Liver (tissue), 9 donors: ENCODE results near the gene RBM18. TPM values are rescaled to one million over a fixed set of nuclear protein-coding genes. Genes with fewer than 3 reads are reported as not detected.

Experiments
- DNase-seq: peaks from one replicate; pipeline ENCODE4 v3.0.0-alpha.2; 2017; ENCODE audit warnings: low spot score
- H3K27ac ChIP-seq, 2 donors: one replicate each; pipeline ENCODE4 v1.7.0; 2013; ENCODE audit warnings: inconsistent platforms in 2 of 2, low read length in 2 of 2, control low read depth in 1 of 2, low read depth in 1 of 2, mild to moderate bottlenecking in 1 of 2
- H3K27me3 ChIP-seq, 4 donors: one replicate each; pipeline versions ENCODE4 v1.6.1 to v1.7.0; 2013; ENCODE audit warnings: low read length in 3 of 4, inconsistent platforms in 1 of 4, mild to moderate bottlenecking in 1 of 4, moderate library complexity in 1 of 4; ENCODE audit not compliant: control insufficient read depth in 4 of 4, insufficient read depth in 4 of 4
- H3K36me3 ChIP-seq, 4 donors: one replicate each; pipeline versions ENCODE4 v1.6.1 to v1.7.0; 2013; ENCODE audit warnings: low read length in 3 of 4, mild to moderate bottlenecking in 3 of 4, low read depth in 1 of 4, moderate library complexity in 1 of 4; ENCODE audit not compliant: control insufficient read depth in 4 of 4, insufficient read depth in 3 of 4
- H3K4me1 ChIP-seq, 4 donors: one replicate each; pipeline versions ENCODE4 v1.6.1 to v1.7.0; 2013; ENCODE audit warnings: low read length in 3 of 4, mild to moderate bottlenecking in 3 of 4, moderate library complexity in 1 of 4; ENCODE audit not compliant: control insufficient read depth in 4 of 4, insufficient read depth in 4 of 4
- H3K4me3 ChIP-seq, 3 donors: one replicate each; pipeline versions ENCODE4 v1.6.1 to v1.7.0; 2013; ENCODE audit warnings: low read length in 3 of 3, control low read depth in 1 of 3, low read depth in 1 of 3, mild to moderate bottlenecking in 1 of 3
- H3K9ac ChIP-seq, 2 donors: one replicate each; pipeline ENCODE4 v1.7.0; 2013; ENCODE audit warnings: low read length in 2 of 2, mild to moderate bottlenecking in 2 of 2, moderate library complexity in 2 of 2, control low read depth in 1 of 2, low read depth in 1 of 2
- H3K9me3 ChIP-seq, 4 donors: one replicate each; pipeline versions ENCODE4 v1.6.1 to v1.7.0; 2013; ENCODE audit warnings: low read length in 3 of 4; ENCODE audit not compliant: control insufficient read depth in 4 of 4
- ATF3 ChIP-seq: IDR thresholded peaks from 2 replicates; pipeline ENCODE4 v1.6.1; 2016; ENCODE audit warnings: antibody characterized with exemption
- CTCF ChIP-seq: fragments of 150-350 bp; IDR thresholded peaks from 2 replicates; pipeline ENCODE4 v1.5.1; 2017; ENCODE audit warnings: improper control_type of control experiment, low read depth, low read length; ENCODE audit not compliant: missing input control
- EGR1 ChIP-seq, 2 donors: IDR thresholded peaks; 2 replicates each; pipeline ENCODE4 v1.6.1; 2016 to 2018; ENCODE audit warnings: antibody characterized with exemption in 2 of 2, low read depth in 2 of 2
- FOXA1 ChIP-seq: IDR thresholded peaks from 2 replicates; pipeline ENCODE4 v1.6.1; 2016; ENCODE audit warnings: antibody characterized with exemption
- FOXA2 ChIP-seq: IDR thresholded peaks from 2 replicates; pipeline ENCODE4 v1.6.1; 2016; ENCODE audit warnings: antibody characterized with exemption
- GABPA ChIP-seq, 2 donors: IDR thresholded peaks in 1 of 2; conservative IDR thresholded peaks in 1 of 2; 2 replicates each; pipeline ENCODE4 v1.6.1; 2016; ENCODE audit warnings: antibody characterized with exemption in 2 of 2, mild to moderate bottlenecking in 1 of 2, moderate library complexity in 1 of 2
- HNF4A ChIP-seq, 2 donors: conservative IDR thresholded peaks; 2 replicates each; pipeline ENCODE4 v1.6.1; 2016; ENCODE audit warnings: antibody characterized with exemption in 2 of 2, mild to moderate bottlenecking in 2 of 2
- HNF4G ChIP-seq: IDR thresholded peaks from 2 replicates; pipeline ENCODE4 v1.6.1; 2016; ENCODE audit warnings: antibody characterized with exemption
- JUND ChIP-seq, 2 donors: IDR thresholded peaks; 2 replicates each; pipeline ENCODE4 v1.6.1; 2016; ENCODE audit warnings: antibody characterized with exemption in 2 of 2
- NR2F2 ChIP-seq: IDR thresholded peaks from 2 replicates; pipeline ENCODE4 v1.6.1; 2016; ENCODE audit warnings: antibody characterized with exemption
- RAD21 ChIP-seq, 2 donors: IDR thresholded peaks; 2 replicates each; pipeline ENCODE4 v1.6.1; 2016; ENCODE audit warnings: antibody characterized with exemption in 2 of 2, mild to moderate bottlenecking in 2 of 2
- RXRA ChIP-seq, 2 donors: IDR thresholded peaks; 2 replicates each; pipeline ENCODE4 v1.6.1; 2017 to 2018; ENCODE audit warnings: antibody characterized with exemption in 2 of 2, mild to moderate bottlenecking in 1 of 2
- SP1 ChIP-seq: IDR thresholded peaks from 2 replicates; pipeline ENCODE4 v1.6.1; 2018; ENCODE audit warnings: antibody characterized with exemption, mild to moderate bottlenecking
- TAF1 ChIP-seq: conservative IDR thresholded peaks from 2 replicates; pipeline ENCODE4 v1.6.1; 2016; ENCODE audit warnings: antibody characterized with exemption, mild to moderate bottlenecking
- YY1 ChIP-seq: IDR thresholded peaks from 2 replicates; pipeline ENCODE4 v1.6.1; 2016; ENCODE audit warnings: antibody characterized with exemption, mild to moderate bottlenecking
- WGBS: extraction: QIAGEN DNeasy Blood & Tissue Kit; methylation state at CpG from one replicate; pipeline ENCODE4 v1.1.7; 2013; 5-methylcytosine and 5-hydroxymethylcytosine counted together
- polyA plus RNA-seq, 2 donors: library from polyadenylated mRNA; stranded (reverse) in 1 of 2; unstranded in 1 of 2; fragments of 200-250 nt in 1 of 2; fragments of >200 nt in 1 of 2; fragmentation: Nextera tagmentation in 1 of 2; extraction: Ambion mirVana in 1 of 2; gene quantifications; one replicate each; pipeline versions ENCODE4 v1.2.1 to v1.2.3, GENCODE V29; 2013 to 2015
- total RNA-seq, 2 donors: library from RNA; depleted of rRNA; stranded (reverse); fragments of >200 nt; gene quantifications; one replicate each; pipeline ENCODE4 v1.2.3, GENCODE V29; 2014
- TF ChIP-seq, protein P1 (sequence below): IDR thresholded peaks from 2 replicates; pipeline ENCODE4 v1.6.1; 2016; ENCODE audit warnings: antibody characterized with exemption, mild to moderate bottlenecking
- TF ChIP-seq, protein P2 (sequence below): IDR thresholded peaks from 2 replicates; pipeline ENCODE4 v1.6.1; 2016; ENCODE audit warnings: antibody characterized with exemption
- donor health status: healthy.
- donor health status: healthy.
- donor health status: healthy.
- donor health status: healthy.
- donor health status: healthy.

RBM18 gene
- total and polyA plus RNA-seq, 4 donors, result 3.4 to 7.7 (median 5.5) TPM

DNA sequence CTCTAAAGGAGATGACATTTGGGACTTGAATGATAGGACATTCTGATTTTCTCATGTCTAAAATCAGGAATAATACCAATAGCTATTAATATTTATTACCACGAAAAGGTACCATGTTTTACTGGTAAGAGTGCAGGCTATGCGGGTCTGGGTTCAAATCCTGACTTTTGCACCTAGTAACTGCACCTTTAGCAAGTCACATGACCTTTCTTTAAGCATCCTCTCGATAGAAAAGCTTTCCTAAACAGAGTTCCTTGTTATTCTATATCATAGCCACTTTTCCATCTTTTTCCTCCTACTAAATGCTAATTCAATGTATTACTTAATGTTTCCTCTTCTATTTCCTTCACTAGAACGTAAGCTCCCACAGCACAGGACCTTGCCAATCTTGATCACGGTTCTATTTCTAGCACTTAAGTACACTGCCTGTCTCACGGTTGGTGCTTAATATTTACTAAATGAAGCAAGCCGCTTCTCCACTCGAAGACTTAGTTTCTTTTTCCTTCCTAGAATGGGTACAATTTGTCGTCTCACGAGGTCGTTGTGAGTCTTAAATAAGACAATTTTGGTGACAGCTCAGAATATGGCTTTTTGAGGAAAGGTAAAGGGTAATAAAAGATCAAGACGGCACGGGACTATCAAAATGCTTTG, 816 bp downstream of the RBM18 start:
- Histone ChIP-seq H3K9ac (peak overlapping the region; percentile 86 to 94), H3K36me3 (peaks cover 0 to 14% (median 10%) of the 10 kb centered on the region in 4 donors), H3K4me1 (peaks cover 5 to 37% (median 21%) of the 10 kb centered on the region in 4 donors), H3K27ac (peak overlapping the region; percentile 91 to 96), H3K4me3 (peak overlapping the region; percentile 76 to 97 (median 92)), H3K9me3 (no peaks in the 10 kb centered on the region), H3K27me3 (no peaks in the 10 kb centered on the region)
- WGBS, result 12% methylated on average over 13 of the region's 13 CpGs
- DNase-seq, result no peak
- TF ChIP-seq NR2F2, result no peak
- TF ChIP-seq, protein P1, sequence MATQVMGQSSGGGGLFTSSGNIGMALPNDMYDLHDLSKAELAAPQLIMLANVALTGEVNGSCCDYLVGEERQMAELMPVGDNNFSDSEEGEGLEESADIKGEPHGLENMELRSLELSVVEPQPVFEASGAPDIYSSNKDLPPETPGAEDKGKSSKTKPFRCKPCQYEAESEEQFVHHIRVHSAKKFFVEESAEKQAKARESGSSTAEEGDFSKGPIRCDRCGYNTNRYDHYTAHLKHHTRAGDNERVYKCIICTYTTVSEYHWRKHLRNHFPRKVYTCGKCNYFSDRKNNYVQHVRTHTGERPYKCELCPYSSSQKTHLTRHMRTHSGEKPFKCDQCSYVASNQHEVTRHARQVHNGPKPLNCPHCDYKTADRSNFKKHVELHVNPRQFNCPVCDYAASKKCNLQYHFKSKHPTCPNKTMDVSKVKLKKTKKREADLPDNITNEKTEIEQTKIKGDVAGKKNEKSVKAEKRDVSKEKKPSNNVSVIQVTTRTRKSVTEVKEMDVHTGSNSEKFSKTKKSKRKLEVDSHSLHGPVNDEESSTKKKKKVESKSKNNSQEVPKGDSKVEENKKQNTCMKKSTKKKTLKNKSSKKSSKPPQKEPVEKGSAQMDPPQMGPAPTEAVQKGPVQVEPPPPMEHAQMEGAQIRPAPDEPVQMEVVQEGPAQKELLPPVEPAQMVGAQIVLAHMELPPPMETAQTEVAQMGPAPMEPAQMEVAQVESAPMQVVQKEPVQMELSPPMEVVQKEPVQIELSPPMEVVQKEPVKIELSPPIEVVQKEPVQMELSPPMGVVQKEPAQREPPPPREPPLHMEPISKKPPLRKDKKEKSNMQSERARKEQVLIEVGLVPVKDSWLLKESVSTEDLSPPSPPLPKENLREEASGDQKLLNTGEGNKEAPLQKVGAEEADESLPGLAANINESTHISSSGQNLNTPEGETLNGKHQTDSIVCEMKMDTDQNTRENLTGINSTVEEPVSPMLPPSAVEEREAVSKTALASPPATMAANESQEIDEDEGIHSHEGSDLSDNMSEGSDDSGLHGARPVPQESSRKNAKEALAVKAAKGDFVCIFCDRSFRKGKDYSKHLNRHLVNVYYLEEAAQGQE, result no peak
- TF ChIP-seq JUND (IDR thresholded peaks at IDR 0.05), result no peak
- TF ChIP-seq RXRA (IDR thresholded peaks at IDR 0.05), result no peak
- TF ChIP-seq HNF4A (conservative IDR thresholded peaks at IDR 0.05), result no peak
- TF ChIP-seq YY1, result no peak
- no peak for TF ChIP-seq FOXA1
- no peak for TF ChIP-seq EGR1 (IDR thresholded peaks at IDR 0.05; ENCODE audit: low read depth in 2 of 2)
- TF ChIP-seq CTCF, result no peak
- no peak for TF ChIP-seq HNF4G
- no peak for TF ChIP-seq FOXA2
- TF ChIP-seq TAF1, result no peak
- TF ChIP-seq GABPA (IDR thresholded peaks at IDR 0.05 in 1 of 2, conservative IDR thresholded peaks at IDR 0.05 in 1 of 2), result no peak
- TF ChIP-seq, protein P2, sequence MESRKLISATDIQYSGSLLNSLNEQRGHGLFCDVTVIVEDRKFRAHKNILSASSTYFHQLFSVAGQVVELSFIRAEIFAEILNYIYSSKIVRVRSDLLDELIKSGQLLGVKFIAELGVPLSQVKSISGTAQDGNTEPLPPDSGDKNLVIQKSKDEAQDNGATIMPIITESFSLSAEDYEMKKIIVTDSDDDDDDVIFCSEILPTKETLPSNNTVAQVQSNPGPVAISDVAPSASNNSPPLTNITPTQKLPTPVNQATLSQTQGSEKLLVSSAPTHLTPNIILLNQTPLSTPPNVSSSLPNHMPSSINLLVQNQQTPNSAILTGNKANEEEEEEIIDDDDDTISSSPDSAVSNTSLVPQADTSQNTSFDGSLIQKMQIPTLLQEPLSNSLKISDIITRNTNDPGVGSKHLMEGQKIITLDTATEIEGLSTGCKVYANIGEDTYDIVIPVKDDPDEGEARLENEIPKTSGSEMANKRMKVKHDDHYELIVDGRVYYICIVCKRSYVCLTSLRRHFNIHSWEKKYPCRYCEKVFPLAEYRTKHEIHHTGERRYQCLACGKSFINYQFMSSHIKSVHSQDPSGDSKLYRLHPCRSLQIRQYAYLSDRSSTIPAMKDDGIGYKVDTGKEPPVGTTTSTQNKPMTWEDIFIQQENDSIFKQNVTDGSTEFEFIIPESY, result no peak
- no peak for TF ChIP-seq ATF3

- H3K9ac ChIP-seq, result no peak overlapping the region
- no peak overlapping the region for H3K27ac ChIP-seq
- H3K9me3 ChIP-seq, result no peaks in the 10 kb centered on the region
- peaks cover 2 to 17% (median 12%) of the 10 kb centered on the region in 4 donors for H3K36me3 ChIP-seq
- 95% methylated on average over 1 of the region's 1 CpG for WGBS
- DNase-seq, result no peak
- no peaks in the 10 kb centered on the region for H3K27me3 ChIP-seq
- no peak overlapping the region for H3K4me3 ChIP-seq
- peaks cover 5 to 37% (median 21%) of the 10 kb centered on the region in 4 donors for H3K4me1 ChIP-seq
- no peak for TF ChIP-seq HNF4A (conservative IDR thresholded peaks at IDR 0.05)
- TF ChIP-seq ATF3, result no peak
- no peak for TF ChIP-seq CTCF
- TF ChIP-seq, protein P2, result no peak
- no peak for TF ChIP-seq SP1
- TF ChIP-seq RAD21 (IDR thresholded peaks at IDR 0.05), result no peak
- no peak for TF ChIP-seq FOXA2
- TF ChIP-seq GABPA (IDR thresholded peaks at IDR 0.05 in 1 of 2, conservative IDR thresholded peaks at IDR 0.05 in 1 of 2), result no peak
- no peak for TF ChIP-seq JUND (IDR thresholded peaks at IDR 0.05)
- no peak for TF ChIP-seq NR2F2
- TF ChIP-seq YY1, result no peak
Measured at GRCh38 chr9:122262073-122262472, 2.6 kb downstream of the RBM18 start.
